Tibial nerve (tissue), 3 donors: ENCODE data around the gene PDGFRA.

ENCODE experiments used
- POLR2A ChIP-seq, 2 donors: fragments of 450-650 bp; IDR thresholded peaks; one replicate each; pipeline ENCODE4 v1.6.1; 2017; ENCODE audit warnings: antibody characterized with exemption in 2 of 2, mild to moderate bottlenecking in 2 of 2, moderate library complexity in 2 of 2
- TF ChIP-seq, protein P1 (sequence below), 5 experiments: fragments of 200-600 bp in 3 of 5; fragments of 450-650 bp in 2 of 5; sonication (generic) in 3 of 5; IDR thresholded peaks; one replicate each; pipeline ENCODE4 v1.5.1; 2016 to 2019; ENCODE audit warnings: antibody characterized with exemption in 5 of 5, mild to moderate bottlenecking in 3 of 5, moderate library complexity in 2 of 5

DNA sequence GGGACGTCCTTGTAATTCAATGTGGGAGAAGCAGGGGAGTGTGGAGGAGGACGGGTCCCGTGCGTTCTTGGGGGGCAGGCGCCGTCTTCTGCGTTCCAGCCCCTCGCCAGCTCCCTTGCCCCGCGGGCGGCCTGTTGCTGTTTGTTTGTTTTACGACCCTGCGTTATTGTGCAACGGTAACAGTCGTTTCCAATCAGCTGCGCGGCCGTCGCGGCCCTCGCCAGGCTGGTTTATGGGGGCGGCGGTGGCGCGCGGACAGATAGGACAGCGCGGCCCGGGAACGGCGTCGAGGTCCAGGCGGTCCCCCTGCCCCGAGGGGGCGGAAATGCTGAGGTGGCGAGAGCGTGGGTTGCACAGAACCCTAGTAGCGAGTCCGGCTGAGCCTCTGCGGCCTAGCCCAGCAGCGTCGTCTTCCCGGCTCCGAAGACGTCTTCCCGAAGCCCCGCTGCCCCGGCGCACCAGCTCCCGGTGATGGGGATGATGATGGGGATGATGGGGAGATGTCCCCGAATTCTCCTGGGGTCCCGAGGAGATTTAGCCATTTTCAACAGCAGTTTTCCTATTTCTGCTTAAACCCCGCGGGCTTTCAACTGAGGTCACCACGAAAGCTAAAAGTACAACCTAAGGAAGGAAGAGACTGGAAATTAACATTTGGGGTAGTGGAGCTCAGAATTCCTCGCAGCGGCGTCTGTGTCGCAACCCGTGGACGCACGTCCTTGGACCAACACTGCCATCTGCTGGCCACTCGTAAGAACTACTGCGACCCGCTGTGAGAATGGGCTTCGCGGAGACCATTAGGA is 4.8 kb downstream of the PDGFRA start:
- TF ChIP-seq, protein P1, sequence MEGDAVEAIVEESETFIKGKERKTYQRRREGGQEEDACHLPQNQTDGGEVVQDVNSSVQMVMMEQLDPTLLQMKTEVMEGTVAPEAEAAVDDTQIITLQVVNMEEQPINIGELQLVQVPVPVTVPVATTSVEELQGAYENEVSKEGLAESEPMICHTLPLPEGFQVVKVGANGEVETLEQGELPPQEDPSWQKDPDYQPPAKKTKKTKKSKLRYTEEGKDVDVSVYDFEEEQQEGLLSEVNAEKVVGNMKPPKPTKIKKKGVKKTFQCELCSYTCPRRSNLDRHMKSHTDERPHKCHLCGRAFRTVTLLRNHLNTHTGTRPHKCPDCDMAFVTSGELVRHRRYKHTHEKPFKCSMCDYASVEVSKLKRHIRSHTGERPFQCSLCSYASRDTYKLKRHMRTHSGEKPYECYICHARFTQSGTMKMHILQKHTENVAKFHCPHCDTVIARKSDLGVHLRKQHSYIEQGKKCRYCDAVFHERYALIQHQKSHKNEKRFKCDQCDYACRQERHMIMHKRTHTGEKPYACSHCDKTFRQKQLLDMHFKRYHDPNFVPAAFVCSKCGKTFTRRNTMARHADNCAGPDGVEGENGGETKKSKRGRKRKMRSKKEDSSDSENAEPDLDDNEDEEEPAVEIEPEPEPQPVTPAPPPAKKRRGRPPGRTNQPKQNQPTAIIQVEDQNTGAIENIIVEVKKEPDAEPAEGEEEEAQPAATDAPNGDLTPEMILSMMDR (IDR thresholded peaks at IDR 0.05), result peak; percentile 87 to 94 (median 90)
- no peak for TF ChIP-seq POLR2A (IDR thresholded peaks at IDR 0.05)
